ENCODE measurements around the gene IL20RA. TPM values are rescaled to one million over a fixed set of nuclear protein-coding genes. Genes with fewer than 3 reads are reported as not detected.

The IL20RA gene
- total and polyA plus RNA-seq, 2 of the 8 experiments (the other 6 are each of a cell fraction or from before 2014, with no cell fraction given), result 1.3 to 1.7 TPM

DNA sequence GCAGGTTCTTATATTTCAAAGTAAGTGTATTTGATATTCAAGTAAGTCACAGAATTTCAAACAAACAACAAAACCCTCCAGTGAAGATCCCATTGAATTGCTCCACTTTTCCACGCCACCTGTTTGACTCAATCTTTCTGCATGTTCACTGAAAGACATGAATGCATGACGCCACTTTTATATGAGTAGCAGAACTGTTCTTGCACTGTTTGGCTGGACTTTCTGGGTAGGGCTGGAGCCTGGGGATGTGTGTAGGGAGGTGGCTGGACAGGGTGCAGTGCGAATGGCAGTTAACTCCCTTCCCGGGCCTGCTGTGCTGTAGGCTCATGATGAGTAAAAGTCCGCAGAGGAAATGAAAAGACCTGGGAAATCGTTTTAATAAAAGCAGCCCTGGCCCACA, 39.7 kb downstream of the IL20RA start:
- Histone ChIP-seq H2AFZ (ENCODE audit: low read length) (no peak overlapping the region), H3K9ac (replicated peaks in 1 of 4; ENCODE audit: extremely low read depth in 1 of 4, low read depth in 3 of 4, low read length in 3 of 4) (no peak overlapping the region), H2BK20ac (ENCODE audit: low read length) (peak overlapping the region; percentile 49; the same call in 1 of the 2 replicates), H3K18ac (ENCODE audit: extremely low read depth, low read length) (no peak overlapping the region), H3K79me2 (ENCODE audit: control insufficient read depth in 1 of 2, insufficient read depth in 2 of 2, low read length in 2 of 2) (no peaks in the 10 kb centered on the region), H4K20me1 (replicated peaks in 1 of 2; ENCODE audit: control insufficient read depth in 1 of 2, insufficient read depth in 2 of 2, low read length in 2 of 2) (no peaks in the 10 kb centered on the region), H3K27me3 (replicated peaks in 1 of 4; ENCODE audit: control insufficient read depth in 3 of 4, extremely low read depth in 1 of 4, insufficient read depth in 3 of 4, low read length in 3 of 4) (no peaks in the 10 kb centered on the region; a peak in 1 of 7 replicates), H3K36me3 (ENCODE audit: control insufficient read depth in 2 of 4, insufficient read depth in 4 of 4, low read length in 3 of 4) (no peaks in the 10 kb centered on the region), H3K23ac (ENCODE audit: insufficient read length) (no peak overlapping the region), H3K9me3 (ENCODE audit: insufficient read depth in 2 of 2, low read depth in 1 of 2, low read length in 1 of 2) (no peaks in the 10 kb centered on the region), H3K4me1 (replicated peaks in 1 of 4; ENCODE audit: control insufficient read depth in 3 of 4, insufficient read depth in 4 of 4, low read length in 3 of 4) (peaks cover 0 to 8% (median 5%) of the 10 kb centered on the region in 4 experiments; a peak in 4 of 7 replicates), H3K23me2 (ENCODE audit: low read depth, low read length) (no peaks in the 10 kb centered on the region; the same call in 1 of the 2 replicates), H4K8ac (ENCODE audit: extremely low read depth, insufficient read depth, low read length) (no peak overlapping the region), H4K5ac (ENCODE audit: insufficient read length, low read depth, low read length) (no peak overlapping the region), H3K14ac (ENCODE audit: insufficient read length) (no peak overlapping the region), H3K4me3 (ENCODE audit: extremely low read depth in 1 of 4, insufficient read depth in 2 of 4, low read depth in 3 of 4, low read length in 4 of 4) (no peak overlapping the region), H2BK15ac (ENCODE audit: low read length) (no peak overlapping the region), H2BK120ac (replicated peaks; ENCODE audit: low read depth, low read length) (no peak overlapping the region), H2BK12ac (ENCODE audit: low read depth, low read length) (no peak overlapping the region), H2AK5ac (ENCODE audit: low read depth, low read length) (no peak overlapping the region), H4K91ac (replicated peaks; ENCODE audit: insufficient read length, low read length) (no peak overlapping the region), H3K27ac (ENCODE audit: low read depth, low read length) (no peak overlapping the region), H2BK5ac (ENCODE audit: low read depth, low read length) (no peak overlapping the region), H3K4ac (replicated peaks; ENCODE audit: insufficient read length, low read depth, low read length) (no peak overlapping the region), H3K79me1 (ENCODE audit: low read depth, low read length) (no peaks in the 10 kb centered on the region), H3K56ac (replicated peaks; ENCODE audit: insufficient read length, low read depth, low read length) (no peak overlapping the region), H3K4me2 (ENCODE audit: insufficient read depth in 1 of 2, low read depth in 2 of 2, low read length in 2 of 2) (no peak overlapping the region)
- DNase-seq (ENCODE audit: low read depth in 1 of 2, low spot score in 2 of 2) (no peak), FAIRE-seq (no peak)
- 89% methylated on average over 6 of the region's 6 CpGs; no CpG with 5 or more reads in 1 of the 2 experiments for WGBS, 2 experiments (ENCODE audit: extremely low coverage in 1 of 2, insufficient coverage in 1 of 2, insufficient read length in 1 of 2, insufficient replicate concordance in 2 of 2, low coverage in 1 of 2, low lambda C conversion rate in 2 of 2, missing lambda C conversion rate in 1 of 2)
- POLR2A ChIA-PET (ENCODE audit: partially characterized antibody), result no interaction called here
- CTCF ChIA-PET (ENCODE audit: partially characterized antibody), result interaction anchor here (1.1 to 5.7 kb wide), 2 partner anchors 9 to 89 kb away, joined by 4 to 32 read pairs; no protein-coding TSS in a partner anchor
- TF ChIP-seq RAD21 (IDR thresholded peaks at IDR 0.05 in 1 of 2, conservative IDR thresholded peaks at IDR 0.05 in 1 of 2; ENCODE audit: low read depth in 2 of 2, low read length in 2 of 2) (no peak), FOSL1 (IDR thresholded peaks at IDR 0.05; ENCODE audit: insufficient read depth, low read depth, low read length) (no peak)
